Caco-2 (cell line): ENCODE results near the gene FGD5. TPM values are rescaled to one million over a fixed set of nuclear protein-coding genes. Genes with fewer than 3 reads are reported as not detected.

Experiments used
- BruUV-seq: library from RNA; stranded (reverse); fragments of 400-500 nt; replicated peaks from 2 replicates; lab custom pipeline; 2021; lab: Mats Ljungman, UMichigan
- CTCF ChIA-PET: fragments of 300-600 bp; sonication (Branson Sonifier 250); formaldehyde crosslinking; loops from one replicate; lab custom pipeline; 2022; ENCODE audit warnings: antibody characterized with exemption; lab: Charles Lee
- POLR2A ChIA-PET: fragments of 300-600 bp; sonication (Branson Sonifier 250); formaldehyde crosslinking; loops from one replicate; lab custom pipeline; 2022; ENCODE audit warnings: antibody characterized with exemption; lab: Charles Lee
- DNase-seq, 2 experiments: peaks; one replicate each; pipeline versions ENCODE4 v3.0.0 to v3.0.0-alpha.2; 2020 to 2022
- H3K27me3 ChIP-seq: replicated peaks from 2 replicates; pipeline ENCODE4 v1.6.0; 2011; ENCODE audit warnings: low read length; ENCODE audit not compliant: control insufficient read depth, insufficient read depth
- H3K36me3 ChIP-seq: 2 replicates; pipeline ENCODE4 v1.5.1; 2011; ENCODE audit warnings: low read length; ENCODE audit not compliant: control insufficient read depth, insufficient read depth
- H3K4me1 ChIP-seq: fragments of 250-450 bp; sonication (Bioruptor Pico); 2 replicates; pipeline ENCODE4 v1.5.1; 2020; ENCODE audit warnings: mild to moderate bottlenecking
- H3K4me3 ChIP-seq: 2 replicates; pipeline ENCODE4 v1.5.1; 2011; ENCODE audit warnings: low read depth, mild to moderate bottlenecking, control low read depth, low read length
- H3K9me3 ChIP-seq: fragments of 250-450 bp; sonication (Bioruptor Pico); 2 replicates; pipeline ENCODE4 v1.5.1; 2020; ENCODE audit warnings: mild to moderate bottlenecking, moderate library complexity
- H3K27ac Mint-ChIP-seq: one replicate; pipeline ENCODE4 v1.8.0; 2022; ENCODE audit warnings: mixed read lengths; ENCODE audit not compliant: unreplicated experiment
- H3K27me3 Mint-ChIP-seq: one replicate; pipeline ENCODE4 v1.8.0; 2022; ENCODE audit warnings: mixed read lengths; ENCODE audit not compliant: insufficient read depth, unreplicated experiment
- H3K36me3 Mint-ChIP-seq: one replicate; pipeline ENCODE4 v1.8.0; 2022; ENCODE audit warnings: mild to moderate bottlenecking, mixed read lengths; ENCODE audit not compliant: insufficient read depth, unreplicated experiment
- H3K4me1 Mint-ChIP-seq: one replicate; pipeline ENCODE4 v1.8.0; 2022; ENCODE audit warnings: low read depth, mixed read lengths; ENCODE audit not compliant: unreplicated experiment
- H3K4me3 Mint-ChIP-seq: one replicate; pipeline ENCODE4 v1.8.0; 2022; ENCODE audit warnings: mild to moderate bottlenecking, moderate library complexity, mixed read lengths; ENCODE audit not compliant: unreplicated experiment
- H3K9me3 Mint-ChIP-seq: one replicate; pipeline ENCODE4 v1.8.0; 2022; ENCODE audit warnings: mixed read lengths; ENCODE audit not compliant: unreplicated experiment
- CTCF ChIP-seq, 2 experiments: fragments of 200-600 bp in 1 of 2; IDR thresholded peaks; 1 replicate in 1 of 2; 2 replicates in 1 of 2; pipeline versions ENCODE4 v1.5.1 to v1.8.0; 2011 to 2022; ENCODE audit warnings: antibody characterized with exemption in 1 of 2, control low read depth in 1 of 2, inconsistent platforms in 1 of 2, low read depth in 1 of 2, low read length in 1 of 2, mild to moderate bottlenecking in 1 of 2, moderate library complexity in 1 of 2; ENCODE audit not compliant: insufficient read depth in 1 of 2, severe bottlenecking in 1 of 2, unreplicated experiment in 1 of 2
- intact Hi-C: fragments of 100-400 bp; cut with micrococcal nuclease; formaldehyde crosslinking; loops from one replicate; pipeline ENCODE4 v1.10.0; 2022; ENCODE audit not compliant: unreplicated experiment
- total RNA-seq: library from RNA; stranded (reverse); gene quantifications from 2 replicates; pipeline ENCODE4 v1.2.3, GENCODE V29; 2022

Gene FGD5
- total RNA-seq, 1 experiment from 2014 or later = 0.25 TPM

- peaks cover 17% of the 10 kb centered on the region; the same call in 1 of the 2 replicates for H3K4me1 ChIP-seq
These were observed 30.1 kb upstream of the FGD5 start for GRCh38 chr3:14788644-14789043.

GRCh38 chr3:14789221-14789620 is 29.5 kb upstream of the FGD5 start:
- Mint-ChIP-seq H3K36me3 (no peaks in the 10 kb centered on the region), H3K27me3 (peaks cover 2% of the 10 kb centered on the region), H3K4me3 (no peak overlapping the region), H3K27ac (no peak overlapping the region), H3K9me3 (no peaks in the 10 kb centered on the region), H3K4me1 (peaks cover 8% of the 10 kb centered on the region)
- intact Hi-C loops = no loop called here
- no peak for DNase-seq
- Histone ChIP-seq H3K9me3 (no peaks in the 10 kb centered on the region), H3K4me3 (no peak overlapping the region), H3K27me3 (no peaks in the 10 kb centered on the region), H3K36me3 (no peaks in the 10 kb centered on the region), H3K4me1 (peaks cover 17% of the 10 kb centered on the region; the same call in 1 of the 2 replicates)
- ChIA-PET CTCF (interaction anchor here (1.0 kb wide), 1 partner anchor 132 kb away, joined by 3 read pairs; no protein-coding TSS in a partner anchor), POLR2A (no interaction called here)
- BruUV-seq = no TSS peak
- no peak for TF ChIP-seq CTCF (IDR thresholded peaks at IDR 0.05; ENCODE audit: insufficient read depth in 1 of 2, low read depth in 1 of 2, low read length in 1 of 2, severe bottlenecking in 1 of 2, unreplicated experiment in 1 of 2)

More at GRCh38 chr3:14788644-14789043, 30.1 kb upstream of the FGD5 start:
- Histone ChIP-seq H3K9me3 (no peaks in the 10 kb centered on the region), H3K27me3 (no peaks in the 10 kb centered on the region), H3K4me3 (no peak overlapping the region), H3K36me3 (no peaks in the 10 kb centered on the region)
- H3K27me3 Mint-ChIP-seq = peaks cover 2% of the 10 kb centered on the region
- no peak for TF ChIP-seq CTCF (IDR thresholded peaks at IDR 0.05; ENCODE audit: insufficient read depth in 1 of 2, low read depth in 1 of 2, low read length in 1 of 2, severe bottlenecking in 1 of 2, unreplicated experiment in 1 of 2)
- peaks cover 8% of the 10 kb centered on the region for H3K4me1 Mint-ChIP-seq
- H3K36me3 Mint-ChIP-seq = no peaks in the 10 kb centered on the region
- no peak overlapping the region for H3K4me3 Mint-ChIP-seq
- POLR2A ChIA-PET = no interaction called here
- no peaks in the 10 kb centered on the region for H3K9me3 Mint-ChIP-seq
- intact Hi-C loops = no loop called here
- no TSS peak for BruUV-seq
- H3K27ac Mint-ChIP-seq = no peak overlapping the region
- no peak for DNase-seq
- CTCF ChIA-PET = interaction anchor here (1.0 kb wide), 1 partner anchor 132 kb away, joined by 3 read pairs; no protein-coding TSS in a partner anchor

GRCh38 chr3:14789640-14790285 is 29.0 kb upstream of the FGD5 start:
- Histone ChIP-seq H3K27me3 (no peaks in the 10 kb centered on the region), H3K4me3 (no peak overlapping the region), H3K4me1 (peaks cover 17% of the 10 kb centered on the region; the same call in 1 of the 2 replicates), H3K36me3 (no peaks in the 10 kb centered on the region), H3K9me3 (no peaks in the 10 kb centered on the region)
- TF ChIP-seq CTCF (IDR thresholded peaks at IDR 0.05; ENCODE audit: insufficient read depth in 1 of 2, low read depth in 1 of 2, low read length in 1 of 2, severe bottlenecking in 1 of 2, unreplicated experiment in 1 of 2) = no peak
- CTCF ChIA-PET = interaction anchor here (1.0 to 1.2 kb wide), 2 partner anchors 131 to 132 kb away, joined by 3 to 10 read pairs; no protein-coding TSS in a partner anchor
- Mint-ChIP-seq H3K36me3 (no peaks in the 10 kb centered on the region), H3K27ac (no peak overlapping the region), H3K9me3 (no peaks in the 10 kb centered on the region), H3K4me3 (no peak overlapping the region), H3K4me1 (peaks cover 8% of the 10 kb centered on the region), H3K27me3 (peaks cover 2% of the 10 kb centered on the region)
- POLR2A ChIA-PET = no interaction called here
- DNase-seq = no peak
- intact Hi-C loops = no loop called here
- no TSS peak for BruUV-seq
